H1 (cell line): Measurements from ENCODE around the gene P4HB. TPM values are rescaled to one million over a fixed set of nuclear protein-coding genes. Genes with fewer than 3 reads are reported as not detected.

Experiments used
- CTCF ChIA-PET: fragments of 300-600 bp; sonication (Branson Sonifier 250); formaldehyde crosslinking; loops from one replicate; lab custom pipeline; 2021; ENCODE audit not compliant: partially characterized antibody; lab: Charles Lee
- POLR2A ChIA-PET: fragments of 300-600 bp; sonication (Branson Sonifier 250); formaldehyde crosslinking; loops from one replicate; lab custom pipeline; 2021; ENCODE audit warnings: inconsistent platforms; ENCODE audit not compliant: partially characterized antibody; lab: Charles Lee
- DNase-seq, 2 experiments: peaks; one replicate each; pipeline versions ENCODE4 v3.0.0 to v3.0.0-alpha.2; 2010 to 2022; ENCODE audit warnings: low spot score in 2 of 2, low read depth in 1 of 2, mixed read lengths in 1 of 2
- FAIRE-seq: peaks from 2 replicates; lab custom pipeline; 2011; peaks lifted over from hg19 to GRCh38; lab: Jason Lieb, UNC
- H2AFZ ChIP-seq: 2 replicates; pipeline ENCODE4 v1.8.1; 2012; ENCODE audit warnings: low read length, inconsistent platforms
- H2AK5ac ChIP-seq: 2 replicates; pipeline ENCODE4 v1.6.1; 2013; ENCODE audit warnings: low read depth, low read length
- H2BK120ac ChIP-seq: replicated peaks from 2 replicates; pipeline ENCODE3; 2013; ENCODE audit warnings: low read depth, low read length, inconsistent platforms
- H2BK12ac ChIP-seq: 2 replicates; pipeline ENCODE4 v1.6.1; 2013; ENCODE audit warnings: low read depth, low read length
- H2BK15ac ChIP-seq: 2 replicates; pipeline ENCODE4 v1.6.1; 2013; ENCODE audit warnings: low read length
- H2BK20ac ChIP-seq: 2 replicates; pipeline ENCODE4 v1.6.1; 2013; ENCODE audit warnings: low read length
- H2BK5ac ChIP-seq: 2 replicates; pipeline ENCODE4 v1.6.1; 2013; ENCODE audit warnings: low read depth, low read length
- H3K14ac ChIP-seq: 2 replicates; pipeline ENCODE4 v1.6.1; 2013; ENCODE audit warnings: inconsistent platforms; ENCODE audit not compliant: insufficient read length
- H3K18ac ChIP-seq: 2 replicates; pipeline ENCODE4 v1.6.1; 2013; ENCODE audit warnings: low read length; ENCODE audit errors: extremely low read depth
- H3K23ac ChIP-seq: 2 replicates; pipeline ENCODE4 v1.6.1; 2013; ENCODE audit warnings: inconsistent platforms; ENCODE audit not compliant: insufficient read length
- H3K23me2 ChIP-seq: 2 replicates; pipeline ENCODE4 v1.6.1; 2013; ENCODE audit warnings: low read depth, low read length
- H3K27ac ChIP-seq: 2 replicates; pipeline ENCODE4 v1.6.1; 2011; ENCODE audit warnings: low read depth, low read length, inconsistent platforms
- H3K27me3 ChIP-seq, 4 experiments: replicated peaks in 1 of 4; 1 replicate in 1 of 4; 2 replicates in 3 of 4; pipeline versions ENCODE4 v1.6.1 to v1.8.1; 2011 to 2013; ENCODE audit warnings: low read length in 3 of 4, mild to moderate bottlenecking in 3 of 4, inconsistent platforms in 2 of 4, mixed read lengths in 2 of 4, moderate library complexity in 1 of 4; ENCODE audit not compliant: control insufficient read depth in 3 of 4, insufficient read depth in 3 of 4; ENCODE audit errors: extremely low read depth in 1 of 4
- H3K36me3 ChIP-seq, 4 experiments: 2 replicates each; pipeline versions ENCODE4 v1.6.1 to v1.8.1; 2011 to 2013; ENCODE audit warnings: mild to moderate bottlenecking in 4 of 4, low read length in 3 of 4, moderate library complexity in 2 of 4, control low read depth in 1 of 4, inconsistent platforms in 1 of 4; ENCODE audit not compliant: insufficient read depth in 4 of 4, control insufficient read depth in 2 of 4
- H3K4ac ChIP-seq: replicated peaks from 2 replicates; pipeline ENCODE3; 2013; ENCODE audit warnings: low read length, low read depth, mixed read lengths, inconsistent platforms; ENCODE audit not compliant: insufficient read length
- H3K4me1 ChIP-seq, 4 experiments: replicated peaks in 1 of 4; 1 replicate in 1 of 4; 2 replicates in 3 of 4; pipeline versions ENCODE4 v1.6.1 to v1.8.1; 2011 to 2013; ENCODE audit warnings: low read length in 3 of 4, inconsistent platforms in 2 of 4, mixed read lengths in 1 of 4; ENCODE audit not compliant: insufficient read depth in 4 of 4, control insufficient read depth in 3 of 4
- H3K4me2 ChIP-seq, 2 experiments: 2 replicates each; pipeline versions ENCODE4 v1.6.1 to v1.8.1; 2011 to 2013; ENCODE audit warnings: low read depth in 2 of 2, low read length in 2 of 2, control low read depth in 1 of 2, inconsistent platforms in 1 of 2, mild to moderate bottlenecking in 1 of 2; ENCODE audit not compliant: insufficient read depth in 1 of 2
- H3K4me3 ChIP-seq, 4 experiments: fragments of 200-600, 300-600 bp in 1 of 4; sonication (generic), shearing (Covaris generic), sonication (Bioruptor Twin) in 1 of 4; 2 replicates each; pipeline versions ENCODE4 v1.5.1 to v1.8.1; 2011 to 2016; ENCODE audit warnings: low read length in 4 of 4, low read depth in 3 of 4, control low read depth in 2 of 4, inconsistent platforms in 2 of 4, mild to moderate bottlenecking in 2 of 4, mixed read lengths in 1 of 4, moderate library complexity in 1 of 4; ENCODE audit not compliant: insufficient read depth in 2 of 4; ENCODE audit errors: extremely low read depth in 1 of 4
- H3K56ac ChIP-seq: replicated peaks from 2 replicates; pipeline ENCODE3; 2013; ENCODE audit warnings: low read depth, mild to moderate bottlenecking, mixed read lengths, low read length, inconsistent platforms; ENCODE audit not compliant: insufficient read length
- H3K79me1 ChIP-seq: 2 replicates; pipeline ENCODE4 v1.6.1; 2013; ENCODE audit warnings: low read depth, low read length, control low read depth
- H3K79me2 ChIP-seq, 2 experiments: 2 replicates each; pipeline versions ENCODE4 v1.6.1 to v1.8.1; 2012 to 2013; ENCODE audit warnings: low read length in 2 of 2, mild to moderate bottlenecking in 2 of 2, inconsistent platforms in 1 of 2; ENCODE audit not compliant: insufficient read depth in 2 of 2, control insufficient read depth in 1 of 2
- H3K9ac ChIP-seq, 4 experiments: replicated peaks in 1 of 4; 1 replicate in 1 of 4; 2 replicates in 3 of 4; pipeline versions ENCODE4 v1.6.1 to v1.8.1; 2011 to 2013; ENCODE audit warnings: low read depth in 3 of 4, low read length in 3 of 4, control low read depth in 2 of 4, mild to moderate bottlenecking in 2 of 4, moderate library complexity in 2 of 4, inconsistent platforms in 1 of 4; ENCODE audit errors: extremely low read depth in 1 of 4
- H3K9me3 ChIP-seq, 2 experiments: 2 replicates each; pipeline versions ENCODE4 v1.6.1 to v1.8.1; 2012 to 2013; ENCODE audit warnings: mild to moderate bottlenecking in 2 of 2, moderate library complexity in 2 of 2, control low read depth in 1 of 2, inconsistent platforms in 1 of 2, low read depth in 1 of 2, low read length in 1 of 2, mixed read lengths in 1 of 2; ENCODE audit not compliant: insufficient read depth in 2 of 2
- H4K20me1 ChIP-seq, 2 experiments: replicated peaks in 1 of 2; 2 replicates each; pipeline versions ENCODE3 to v1.8.1; 2011 to 2013; ENCODE audit warnings: inconsistent platforms in 2 of 2, low read length in 2 of 2, mild to moderate bottlenecking in 1 of 2; ENCODE audit not compliant: insufficient read depth in 2 of 2, control insufficient read depth in 1 of 2
- H4K5ac ChIP-seq: 2 replicates; pipeline ENCODE4 v1.6.1; 2013; ENCODE audit warnings: low read length, low read depth, mixed read lengths, inconsistent platforms; ENCODE audit not compliant: insufficient read length
- H4K8ac ChIP-seq: 2 replicates; pipeline ENCODE4 v1.8.0; 2013; ENCODE audit warnings: mild to moderate bottlenecking, moderate library complexity, low read length, inconsistent platforms; ENCODE audit not compliant: insufficient read depth; ENCODE audit errors: extremely low read depth
- H4K91ac ChIP-seq: replicated peaks from 2 replicates; pipeline ENCODE3; 2013; ENCODE audit warnings: low read length, mixed read lengths, inconsistent platforms; ENCODE audit not compliant: insufficient read length
- GTF2F1 ChIP-seq: IDR thresholded peaks from 2 replicates; pipeline ENCODE4 v1.6.1; 2012; ENCODE audit warnings: low read depth, low read length, improper control_type of control experiment, borderline replicate concordance
- RAD21 ChIP-seq, 2 experiments: IDR thresholded peaks in 1 of 2; conservative IDR thresholded peaks in 1 of 2; 2 replicates each; pipeline ENCODE4 v1.6.1; 2011; ENCODE audit warnings: low read depth in 2 of 2, low read length in 2 of 2, improper control_type of control experiment in 1 of 2, inconsistent platforms in 1 of 2, mild to moderate bottlenecking in 1 of 2, moderate library complexity in 1 of 2
- WGBS, 2 experiments: shearing (Covaris generic) in 1 of 2; methylation state at CpG; one replicate each; pipeline versions ENCODE4 v1.1.6 to v1.1.7; 2013 to 2015; ENCODE audit warnings: low lambda C conversion rate in 2 of 2, mixed read lengths in 2 of 2, inconsistent platforms in 1 of 2, low coverage in 1 of 2, missing lambda C conversion rate in 1 of 2; ENCODE audit not compliant: insufficient replicate concordance in 2 of 2, insufficient coverage in 1 of 2, insufficient read length in 1 of 2; ENCODE audit errors: extremely low coverage in 1 of 2, missing lambda C conversion rate in 1 of 2; 5-methylcytosine and 5-hydroxymethylcytosine counted together
- polyA plus RNA-seq, 7 experiments: library from polyadenylated mRNA; depleted of rRNA in 3 of 7; stranded (reverse) in 5 of 7; unstranded in 2 of 7; fragments of >200 nt in 5 of 7; fragments of 200-250 nt in 2 of 7; gene quantifications; 1 replicate in 5 of 7; 2 replicates in 1 of 7; 4 replicates in 1 of 7; pipeline versions ENCODE4 v1.2.1 to v1.2.3, GENCODE V29; 2011 to 2013; ENCODE audit warnings: missing spikeins in 2 of 7, mixed read lengths in 2 of 7
- total RNA-seq: library from RNA; stranded (reverse); fragmentation: NEBNext Ultra II Directional; extraction: Animal tissue kit (Norgen Biotek cat#: 25700); gene quantifications from 2 replicates; pipeline ENCODE4 v1.2.1, GENCODE V29; 2021

P4HB gene
- total and polyA plus RNA-seq, 2 of the 8 experiments (the other 6 are each of a cell fraction or from before 2014, with no cell fraction given): 41.4 to 379 TPM

GRCh38 chr17:81884968-81885367 lies 24.6 kb upstream of the P4HB start:
- no peaks in the 10 kb centered on the region for H3K27me3 ChIP-seq
- no peak overlapping the region for H3K9ac ChIP-seq
- H3K36me3 ChIP-seq: peaks cover 34 to 64% (median 41%) of the 10 kb centered on the region in 4 experiments
- DNase-seq (no peak), FAIRE-seq (no peak)
- H3K4me2 ChIP-seq: no peak overlapping the region
- no peak overlapping the region for H3K23ac ChIP-seq
- no peak overlapping the region for H4K5ac ChIP-seq
- H2BK120ac ChIP-seq: no peak overlapping the region
- H3K79me1 ChIP-seq: peaks cover 14% of the 10 kb centered on the region
- H3K4ac ChIP-seq: no peak overlapping the region
- no peak overlapping the region for H4K91ac ChIP-seq
- TF ChIP-seq GTF2F1: no peak
- TF ChIP-seq RAD21 (IDR thresholded peaks at IDR 0.05 in 1 of 2, conservative IDR thresholded peaks at IDR 0.05 in 1 of 2; ENCODE audit: low read depth in 2 of 2, low read length in 2 of 2): no peak
- no peak overlapping the region for H3K4me3 ChIP-seq
- no peak overlapping the region for H2BK20ac ChIP-seq
- H3K9me3 ChIP-seq: no peaks in the 10 kb centered on the region
- no peak overlapping the region for H3K14ac ChIP-seq
- no peak overlapping the region for H2BK12ac ChIP-seq
- H3K4me1 ChIP-seq: no peaks in the 10 kb centered on the region; a peak in 1 of 7 replicates
- H3K23me2 ChIP-seq: no peaks in the 10 kb centered on the region
- peaks cover 0 to 24% of the 10 kb centered on the region in 2 experiments; a peak in 3 of 4 replicates for H3K79me2 ChIP-seq
- POLR2A ChIA-PET: interaction anchor here (0.7 to 12.3 kb wide), 14 partner anchors 8 to 177 kb away, joined by 3 to 151 read pairs (median 4); partner anchors contain the start of genes ARHGDIA, CENPX, NPB and P4HB
- no peak overlapping the region for H3K56ac ChIP-seq
- CTCF ChIA-PET: interaction anchor here (0.5 to 3.9 kb wide), 3 partner anchors 15 to 63 kb away, joined by 3 to 24 read pairs (median 3); partner anchors contain the start of gene ARHGDIA
- no peak overlapping the region for H2AFZ ChIP-seq
- H3K27ac ChIP-seq: no peak overlapping the region
- H2BK5ac ChIP-seq: no peak overlapping the region
- no peak overlapping the region for H2BK15ac ChIP-seq
- no peak overlapping the region for H4K8ac ChIP-seq
- H2AK5ac ChIP-seq: no peak overlapping the region
- peaks cover 19 to 23% of the 10 kb centered on the region in 2 experiments for H4K20me1 ChIP-seq
- no peak overlapping the region for H3K18ac ChIP-seq
- 89% methylated on average over 4 of the region's 5 CpGs; no CpG with 5 or more reads in 1 of the 2 experiments for WGBS, 2 experiments
